DOHH2 (cell line): ENCODE results near the gene RNF169.

Experiments used
- CTCF ChIP-seq: fragments of 200-600 bp; sonication (generic); IDR thresholded peaks from one replicate; pipeline ENCODE4 v1.5.1; 2014; ENCODE audit warnings: antibody characterized with exemption, mild to moderate bottlenecking, low read depth, low read length; ENCODE audit not compliant: poor library complexity, severe bottlenecking
- EZH2phosphoT487 ChIP-seq: fragments of 200-600 bp; sonication (generic); IDR thresholded peaks from 2 replicates; pipeline ENCODE4 v1.6.1; 2017; ENCODE audit warnings: borderline replicate concordance, mild to moderate bottlenecking, antibody characterized with exemption, low read length, moderate library complexity, mixed read lengths

GRCh38 chr11:74707182-74707581 lies 41.5 kb upstream of the RNF169 start:
- TF ChIP-seq CTCF (no peak), EZH2phosphoT487 (no peak)
